T-cell (primary cell): ENCODE results near the gene GRK6. TPM values are rescaled to one million over a fixed set of nuclear protein-coding genes. Genes with fewer than 3 reads are reported as not detected.

Experiments
- ATAC-seq, 4 experiments: fragments of 200-7000 bp in 3 of 4; fragments of 150-1000 bp in 1 of 4; cut with Tn5 transposase; replicated peaks in 1 of 4; 1 replicate in 3 of 4; 2 replicates in 1 of 4; pipeline ENCODE4 v1.10.0; 2021; ENCODE audit warnings: moderate library complexity in 3 of 4, mild to moderate bottlenecking in 2 of 4, moderate number of reproducible peaks in 1 of 4
- CTCF ChIA-PET, 2 donors: fragments of 300-600 bp; sonication (Branson Sonifier 250); formaldehyde crosslinking; loops; one replicate each; lab custom pipeline; 2022; ENCODE audit warnings: antibody characterized with exemption in 2 of 2; lab: Charles Lee
- POLR2A ChIA-PET, 2 donors: fragments of 300-600 bp; sonication (Branson Sonifier 250); formaldehyde crosslinking; loops; one replicate each; lab custom pipeline; 2022; ENCODE audit warnings: antibody characterized with exemption in 2 of 2; lab: Charles Lee
- DNase-seq, 35 experiments: peaks; one replicate each; pipeline versions ENCODE4 v3.0.0 to v3.0.0-alpha.2; 2013 to 2023
- H3K27ac ChIP-seq: one replicate; pipeline ENCODE4 v1.5.1; 2013; ENCODE audit warnings: low read length
- H3K27me3 ChIP-seq, 2 experiments: replicated peaks in 1 of 2; 1 replicate in 1 of 2; 2 replicates in 1 of 2; pipeline versions ENCODE4 v1.6.1 to v1.7.0; 2013; ENCODE audit warnings: low read length in 1 of 2, mixed read lengths in 1 of 2; ENCODE audit not compliant: control insufficient read depth in 2 of 2, insufficient read depth in 2 of 2; ENCODE audit errors: extremely low read depth in 1 of 2
- H3K36me3 ChIP-seq, 2 donors: 1 replicate in 1 of 2; 2 replicates in 1 of 2; pipeline versions ENCODE4 v1.6.1 to v1.7.0; 2013; ENCODE audit warnings: low read length in 1 of 2; ENCODE audit not compliant: control insufficient read depth in 2 of 2, insufficient read depth in 1 of 2; ENCODE audit errors: extremely low read depth in 1 of 2
- H3K4me1 ChIP-seq, 2 experiments: 1 replicate in 1 of 2; 2 replicates in 1 of 2; pipeline versions ENCODE4 v1.6.1 to v1.7.0; 2013; ENCODE audit warnings: low read length in 2 of 2, mixed read lengths in 1 of 2; ENCODE audit not compliant: insufficient read depth in 2 of 2, control insufficient read depth in 1 of 2; ENCODE audit errors: extremely low read depth in 1 of 2
- H3K4me3 ChIP-seq, 2 donors: 1 replicate in 1 of 2; 2 replicates in 1 of 2; pipeline versions ENCODE4 v1.5.1 to v1.7.0; 2013; ENCODE audit warnings: mild to moderate bottlenecking in 2 of 2, low read length in 1 of 2, moderate library complexity in 1 of 2; ENCODE audit not compliant: control insufficient read depth in 1 of 2; ENCODE audit errors: extremely low read depth in 1 of 2
- H3K9me3 ChIP-seq: 2 replicates; pipeline ENCODE4 v1.7.0; 2013
- H3K27ac Mint-ChIP-seq, 2 donors: one replicate each; pipeline ENCODE4 v1.8.0; 2020 to 2021; ENCODE audit warnings: mild to moderate bottlenecking in 2 of 2, mixed read lengths in 2 of 2
- H3K27me3 Mint-ChIP-seq, 2 donors: one replicate each; pipeline ENCODE4 v1.8.0; 2021 to 2022; ENCODE audit warnings: mixed read lengths in 2 of 2
- H3K36me3 Mint-ChIP-seq: one replicate; pipeline ENCODE4 v1.8.0; 2021; ENCODE audit warnings: mixed read lengths
- H3K4me1 Mint-ChIP-seq, 3 donors: one replicate each; pipeline ENCODE4 v1.8.0; 2020 to 2022; ENCODE audit warnings: mixed read lengths in 3 of 3, mild to moderate bottlenecking in 1 of 3
- H3K4me3 Mint-ChIP-seq, 3 donors: one replicate each; pipeline ENCODE4 v1.8.0; 2020 to 2022; ENCODE audit warnings: mild to moderate bottlenecking in 3 of 3, mixed read lengths in 3 of 3, moderate library complexity in 3 of 3
- H3K9me3 Mint-ChIP-seq, 3 donors: one replicate each; pipeline ENCODE4 v1.8.0; 2020 to 2022; ENCODE audit warnings: mixed read lengths in 3 of 3
- WGBS: methylation state at CpG from one replicate; pipeline ENCODE4 v1.1.5; 2013; ENCODE audit warnings: missing lambda C conversion rate; ENCODE audit not compliant: insufficient coverage; 5-methylcytosine and 5-hydroxymethylcytosine counted together
- total RNA-seq, 35 experiments: library from RNA in 6 of 35; stranded (reverse) in 6 of 35; fragments of 120-200 nt in 1 of 35; gene quantifications; one replicate each; pipeline versions ENCODE4 v1.2.1 to v1.2.4 and lab custom pipeline; 2013 to 2026

GRK6 gene
- total RNA-seq, 5 donors from 2014 or later (not counting 1 experiment from before 2014, with no cell fraction given) = 196 to 226 (median 216) TPM

- H3K4me1 Mint-ChIP-seq = peaks cover 66 to 89% (median 82%) of the 10 kb centered on the region in 3 donors
- POLR2A ChIA-PET = interaction anchor here in 1 of 2 donors (0.5 kb wide), 1 partner anchor 40 kb away, joined by 9 read pairs; no protein-coding TSS in a partner anchor
- peak; percentile 24 to 49 (median 40) for ATAC-seq
- peak in 7 of 35 experiments; percentile 7 to 64 (median 38) for DNase-seq
- CTCF ChIA-PET = no interaction called here
- H3K27ac Mint-ChIP-seq = peak overlapping the region; percentile 87 to 91
- peak overlapping the region in 1 of 2 donors; percentile 44 for H3K4me3 ChIP-seq
- H3K27me3 Mint-ChIP-seq = no peaks in the 10 kb centered on the region
- H3K9me3 ChIP-seq = no peaks in the 10 kb centered on the region
- H3K27ac ChIP-seq = peak overlapping the region; percentile 84
- H3K36me3 ChIP-seq = peaks cover 32 to 88% of the 10 kb centered on the region in 2 donors
- WGBS = 65% methylated on average over 7 of the region's 8 CpGs
- H3K27me3 ChIP-seq = no peaks in the 10 kb centered on the region
- H3K4me3 Mint-ChIP-seq = peak overlapping the region; percentile 17 to 79 (median 58)
- peaks cover 70 to 98% of the 10 kb centered on the region in 2 experiments for H3K4me1 ChIP-seq
- peaks cover 37% of the 10 kb centered on the region for H3K36me3 Mint-ChIP-seq
- no peaks in the 10 kb centered on the region for H3K9me3 Mint-ChIP-seq
Observed at GRCh38 chr5:177434437-177434836, 8.0 kb downstream of the GRK6 start.

- Mint-ChIP-seq H3K36me3 (peaks cover 44% of the 10 kb centered on the region), H3K4me3 (peak overlapping the region in 1 of 3 donors; percentile 79), H3K27me3 (no peaks in the 10 kb centered on the region), H3K9me3 (no peaks in the 10 kb centered on the region), H3K4me1 (peaks cover 66 to 89% (median 82%) of the 10 kb centered on the region in 3 donors), H3K27ac (peak overlapping the region; percentile 76 to 87)
- no peaks in the 10 kb centered on the region for H3K27me3 ChIP-seq
- WGBS = 86% methylated on average over 7 of the region's 20 CpGs
- POLR2A ChIA-PET = no interaction called here
- H3K9me3 ChIP-seq = no peaks in the 10 kb centered on the region
- peak overlapping the region; percentile 84 for H3K27ac ChIP-seq
- ATAC-seq (no peak), DNase-seq (peak in 1 of 35 experiments; percentile 1)
- peaks cover 38 to 91% of the 10 kb centered on the region in 2 donors for H3K36me3 ChIP-seq
- peak overlapping the region in 1 of 2 donors; percentile 23 for H3K4me3 ChIP-seq
- H3K4me1 ChIP-seq = peaks cover 66 to 97% of the 10 kb centered on the region in 2 experiments
- CTCF ChIA-PET = no interaction called here
Observed at GRCh38 chr5:177434942-177435738, 8.7 kb downstream of the GRK6 start.

- ATAC-seq = no peak
- Mint-ChIP-seq H3K27me3 (no peaks in the 10 kb centered on the region), H3K4me1 (peaks cover 62 to 85% (median 79%) of the 10 kb centered on the region in 3 donors), H3K4me3 (peak overlapping the region in 1 of 3 donors; percentile 79), H3K9me3 (no peaks in the 10 kb centered on the region), H3K27ac (peak overlapping the region; percentile 52 to 83), H3K36me3 (peaks cover 43% of the 10 kb centered on the region)
- peaks cover 65 to 97% of the 10 kb centered on the region in 2 experiments for H3K4me1 ChIP-seq
- ChIA-PET POLR2A (interaction anchor here in 1 of 2 donors (1.1 kb wide), 1 partner anchor 9 kb away, joined by 5 read pairs; no protein-coding TSS in a partner anchor), CTCF (no interaction called here)
- H3K36me3 ChIP-seq = peaks cover 40 to 91% of the 10 kb centered on the region in 2 donors
- no peak for DNase-seq
- no peaks in the 10 kb centered on the region for H3K27me3 ChIP-seq
- H3K9me3 ChIP-seq = no peaks in the 10 kb centered on the region
- peak overlapping the region; percentile 38 for H3K27ac ChIP-seq
- 92% methylated on average over 28 of the region's 37 CpGs for WGBS
- no peak overlapping the region for H3K4me3 ChIP-seq
Observed at GRCh38 chr5:177435847-177436536, 9.5 kb downstream of the GRK6 start.

GRCh38 chr5:177437623-177438022 lies 11.1 kb downstream of the GRK6 start:
- Histone ChIP-seq H3K4me3 (peak overlapping the region in 1 of 2 donors; percentile 8), H3K27me3 (no peaks in the 10 kb centered on the region), H3K9me3 (no peaks in the 10 kb centered on the region), H3K36me3 (peaks cover 39 to 95% of the 10 kb centered on the region in 2 donors), H3K27ac (peak overlapping the region; percentile 3), H3K4me1 (peaks cover 53 to 95% of the 10 kb centered on the region in 2 experiments)
- ATAC-seq (no peak), DNase-seq (no peak)
- Mint-ChIP-seq H3K4me1 (peaks cover 62 to 77% (median 66%) of the 10 kb centered on the region in 3 donors), H3K27ac (peak overlapping the region; percentile 57 to 81), H3K9me3 (no peaks in the 10 kb centered on the region), H3K4me3 (peak overlapping the region in 1 of 3 donors; percentile 62), H3K36me3 (peaks cover 46% of the 10 kb centered on the region), H3K27me3 (no peaks in the 10 kb centered on the region)
- POLR2A ChIA-PET = interaction anchor here in 1 of 2 donors (0.8 kb wide), 1 partner anchor 17 kb away, joined by 3 read pairs; no protein-coding TSS in a partner anchor
- CTCF ChIA-PET = interaction anchor here in 1 of 2 donors (0.7 to 1.2 kb wide), 2 partner anchors 33 to 45 kb away, joined by 3 read pairs; no protein-coding TSS in a partner anchor
- 87% methylated on average over 3 of the region's 4 CpGs for WGBS

GRCh38 chr5:177438468-177438867 lies 12.0 kb downstream of the GRK6 start:
- Mint-ChIP-seq H3K4me1 (peaks cover 58 to 73% (median 61%) of the 10 kb centered on the region in 3 donors), H3K27ac (peak overlapping the region; percentile 79 to 81), H3K9me3 (no peaks in the 10 kb centered on the region), H3K27me3 (no peaks in the 10 kb centered on the region), H3K4me3 (peak overlapping the region in 1 of 3 donors; percentile 62), H3K36me3 (peaks cover 44% of the 10 kb centered on the region)
- WGBS = 93% methylated on average over 7 of the region's 10 CpGs
- ATAC-seq (no peak), DNase-seq (peak in 1 of 35 experiments; percentile 4)
- ChIA-PET CTCF (interaction anchor here in 1 of 2 donors (1.1 to 1.3 kb wide), 3 partner anchors 9 to 34 kb away, joined by 3 to 4 read pairs (median 3); no protein-coding TSS in a partner anchor), POLR2A (no interaction called here)
- H3K4me3 ChIP-seq = no peak overlapping the region
- H3K27ac ChIP-seq = peak overlapping the region; percentile 12
- H3K9me3 ChIP-seq = no peaks in the 10 kb centered on the region
- peaks cover 45 to 88% of the 10 kb centered on the region in 2 experiments for H3K4me1 ChIP-seq
- peaks cover 32 to 93% of the 10 kb centered on the region in 2 donors for H3K36me3 ChIP-seq
- no peaks in the 10 kb centered on the region for H3K27me3 ChIP-seq
